Activated gamma-delta T cell treated with Interleukin-2 at 50 U/mL for 16 hours (primary cell): ENCODE results near the gene GCKR.

Source experiments
- DNase-seq: peaks from one replicate; pipeline ENCODE4 v3.0.0-alpha.2; 2020

GCKR gene, protein sequence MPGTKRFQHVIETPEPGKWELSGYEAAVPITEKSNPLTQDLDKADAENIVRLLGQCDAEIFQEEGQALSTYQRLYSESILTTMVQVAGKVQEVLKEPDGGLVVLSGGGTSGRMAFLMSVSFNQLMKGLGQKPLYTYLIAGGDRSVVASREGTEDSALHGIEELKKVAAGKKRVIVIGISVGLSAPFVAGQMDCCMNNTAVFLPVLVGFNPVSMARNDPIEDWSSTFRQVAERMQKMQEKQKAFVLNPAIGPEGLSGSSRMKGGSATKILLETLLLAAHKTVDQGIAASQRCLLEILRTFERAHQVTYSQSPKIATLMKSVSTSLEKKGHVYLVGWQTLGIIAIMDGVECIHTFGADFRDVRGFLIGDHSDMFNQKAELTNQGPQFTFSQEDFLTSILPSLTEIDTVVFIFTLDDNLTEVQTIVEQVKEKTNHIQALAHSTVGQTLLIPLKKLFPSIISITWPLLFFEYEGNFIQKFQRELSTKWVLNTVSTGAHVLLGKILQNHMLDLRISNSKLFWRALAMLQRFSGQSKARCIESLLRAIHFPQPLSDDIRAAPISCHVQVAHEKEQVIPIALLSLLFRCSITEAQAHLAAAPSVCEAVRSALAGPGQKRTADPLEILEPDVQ

DNA sequence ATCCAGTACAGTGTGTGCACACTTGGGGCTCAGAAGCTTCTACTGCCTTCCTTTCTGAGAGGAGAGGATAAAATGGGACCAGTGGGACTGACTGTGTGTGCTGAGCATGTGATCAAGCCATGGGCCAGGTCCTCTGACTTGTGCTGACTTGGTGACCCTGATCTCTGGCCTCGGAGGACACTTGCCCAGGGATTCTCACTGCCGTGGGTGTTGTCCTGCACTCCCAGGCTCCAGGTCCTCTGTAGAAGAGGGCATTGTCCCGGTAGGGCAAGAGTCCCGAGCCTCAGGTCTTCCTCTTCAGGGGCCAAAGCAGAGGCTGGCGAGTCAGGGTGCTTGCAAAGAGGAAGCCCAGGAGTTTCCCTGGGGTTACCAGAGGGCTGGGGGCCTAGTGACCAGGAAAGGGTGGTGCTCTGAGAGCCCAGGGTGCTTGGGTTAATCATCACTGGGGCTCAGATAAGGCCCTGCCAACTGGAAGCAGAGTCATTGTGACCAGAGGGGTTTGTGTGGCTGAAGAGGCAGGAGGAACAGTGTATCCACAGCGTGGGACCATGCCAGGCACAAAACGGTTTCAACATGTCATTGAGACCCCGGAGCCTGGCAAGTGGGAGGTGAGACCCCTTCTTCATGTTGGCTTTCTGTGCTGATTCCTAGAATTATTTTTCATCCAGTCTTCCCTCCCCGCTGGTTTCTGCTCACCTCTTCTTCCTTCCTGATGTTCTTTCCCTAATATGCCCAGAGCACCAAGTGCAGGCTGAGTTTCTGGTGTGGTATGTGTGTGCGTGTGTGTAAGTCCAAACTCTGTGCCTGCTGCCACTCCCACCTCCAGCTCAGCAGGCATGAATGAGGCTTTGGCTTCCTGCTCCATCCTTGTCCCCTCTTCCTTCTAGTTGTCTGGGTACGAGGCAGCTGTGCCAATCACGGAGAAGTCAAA lies at the start of gene GCKR:
TSS of gene GCKR (plus strand) at position 483 of the 931 bp plus-strand sequence. CDS start at position 549, 66 bp downstream.
- no peak for DNase-seq

DNA sequence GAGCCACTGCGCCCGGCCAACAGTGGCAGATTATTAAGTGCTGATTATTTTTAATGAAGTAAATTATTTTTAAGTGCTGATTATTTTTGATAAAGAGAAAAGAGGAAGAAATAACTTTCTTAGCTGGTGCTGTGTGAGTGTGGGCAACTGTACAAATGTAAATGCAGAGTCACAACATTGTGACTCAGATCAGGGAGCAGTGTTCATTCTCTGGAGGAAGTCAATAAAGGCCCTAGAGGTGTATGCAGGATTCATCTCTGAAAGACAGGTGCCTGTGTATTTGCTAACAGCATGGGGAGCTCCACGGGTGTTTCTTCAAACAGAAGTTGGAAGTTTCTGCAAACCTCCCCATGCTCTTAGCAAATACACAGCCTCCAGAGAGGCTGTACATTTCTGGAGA lies 48.3 kb upstream of the GCKR start:
- no peak for DNase-seq

DNA sequence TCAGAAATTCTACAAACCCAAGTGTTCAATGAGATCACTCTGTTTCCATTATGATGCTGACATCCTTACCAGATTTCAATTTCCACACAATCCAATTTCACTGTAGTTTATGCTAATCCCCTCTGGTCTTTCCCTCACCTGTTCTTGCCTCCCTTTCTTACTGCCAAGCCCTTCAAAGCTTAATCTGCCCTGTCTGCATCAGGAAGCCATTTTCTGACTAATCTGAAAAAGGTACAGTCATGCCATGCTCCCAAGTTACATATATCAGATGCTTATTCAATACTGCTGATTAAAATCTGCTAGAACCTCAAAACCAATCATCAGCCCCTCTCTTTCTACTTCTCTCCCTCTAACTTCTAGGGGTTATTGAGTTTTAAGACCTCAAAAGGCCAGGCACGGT lies 45.5 kb upstream of the GCKR start:
- DNase-seq = no peak

DNA sequence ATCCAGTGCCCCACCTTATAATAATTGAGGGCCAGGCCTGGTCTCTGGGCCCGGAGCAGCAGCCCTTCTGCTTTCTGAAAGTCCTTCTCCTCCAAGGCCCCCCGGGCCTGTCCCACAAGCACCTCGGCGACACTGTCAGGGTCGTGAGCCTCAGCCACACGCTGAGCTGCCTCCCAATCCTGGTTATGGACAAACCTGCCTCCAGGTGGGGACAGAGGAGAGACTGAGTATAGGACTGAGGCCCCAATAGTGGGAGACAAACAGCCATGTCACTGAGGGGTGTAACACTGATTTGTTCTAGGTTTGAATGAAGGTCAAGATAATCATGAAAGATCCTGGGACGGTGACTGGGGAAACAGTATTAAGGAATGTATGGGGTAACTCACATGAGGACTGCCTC lies 42.7 kb upstream of the GCKR start:
- DNase-seq = no peak

DNA sequence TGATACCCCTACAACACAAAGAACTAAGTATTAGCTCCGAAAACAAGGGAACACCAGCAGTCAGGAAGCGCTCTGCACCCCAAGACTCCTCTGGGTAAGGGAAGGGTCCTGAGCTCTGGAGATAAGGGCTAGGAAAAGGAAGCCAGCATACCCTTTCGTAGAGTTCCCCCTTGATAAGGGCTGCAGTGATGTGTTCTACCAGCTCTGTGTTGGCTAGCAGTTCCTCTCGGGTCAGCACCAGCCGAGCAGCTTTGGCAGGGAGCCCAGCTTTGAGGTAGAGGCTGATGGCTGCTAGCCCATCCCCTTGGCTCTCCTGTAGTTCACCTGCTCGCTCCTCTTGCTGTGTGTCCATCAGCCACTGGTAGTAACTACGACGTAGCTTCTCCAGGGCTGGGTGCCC lies 35.5 kb upstream of the GCKR start:
- DNase-seq = no peak

DNA sequence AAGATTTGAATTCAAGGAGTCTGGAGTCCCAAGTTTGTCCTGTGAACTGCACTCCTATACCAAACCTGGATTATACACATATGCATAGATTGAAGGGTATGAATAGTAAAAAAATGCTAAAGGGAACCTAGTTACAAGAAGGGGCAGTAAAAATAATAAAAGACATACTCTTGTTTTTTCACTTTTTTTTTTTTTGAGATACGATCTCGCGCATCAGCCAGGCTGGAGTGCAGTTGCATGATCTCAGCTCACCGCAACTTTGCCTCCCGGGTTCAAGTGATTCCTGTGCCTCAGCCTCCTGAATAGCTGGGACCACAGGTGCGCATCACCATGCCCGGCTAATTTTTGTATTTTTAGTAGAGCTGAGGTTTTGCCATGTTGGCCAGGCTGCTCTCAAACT lies 32.2 kb upstream of the GCKR start:
- DNase-seq = no peak

DNA sequence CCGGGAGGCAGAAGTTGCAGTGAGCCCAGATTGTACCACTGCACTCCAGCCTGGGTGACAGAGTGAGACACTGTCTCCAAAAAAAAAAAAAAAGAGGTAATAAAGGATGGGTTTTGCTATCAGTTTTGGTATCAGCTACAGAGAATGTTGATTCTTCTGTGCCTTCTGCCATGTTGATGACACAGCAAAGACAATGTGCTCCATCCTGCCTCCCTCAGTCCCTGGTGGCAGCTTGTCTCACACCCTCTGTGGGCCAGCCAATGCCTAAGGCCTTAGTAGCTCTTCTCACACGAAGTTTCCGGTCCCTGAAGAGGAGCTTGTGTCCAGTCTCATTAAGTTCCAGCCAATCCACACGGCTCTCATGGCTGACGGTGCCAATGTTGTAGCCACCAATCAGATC lies 24.7 kb upstream of the GCKR start:
- DNase-seq = no peak

DNA sequence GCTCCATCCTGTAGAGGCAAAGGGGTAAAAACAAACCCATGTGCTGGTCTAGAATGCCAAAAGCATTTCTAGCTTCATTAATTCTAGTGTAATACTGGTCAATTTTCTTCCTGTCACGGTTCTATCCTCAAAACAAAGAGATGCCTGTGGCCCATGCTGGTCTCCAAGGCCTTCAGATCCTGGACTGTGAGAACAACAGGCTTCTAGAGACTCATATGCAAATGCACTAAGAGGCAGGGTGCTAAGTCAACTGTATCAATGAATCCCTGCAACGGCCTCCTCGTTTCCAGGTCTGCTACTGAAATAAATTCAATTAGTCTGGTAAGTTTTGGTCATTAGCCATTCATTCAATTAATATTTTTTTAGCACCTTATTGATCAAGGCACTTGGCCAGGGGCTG lies 11.1 kb upstream of the GCKR start:
- DNase-seq = no peak

DNA sequence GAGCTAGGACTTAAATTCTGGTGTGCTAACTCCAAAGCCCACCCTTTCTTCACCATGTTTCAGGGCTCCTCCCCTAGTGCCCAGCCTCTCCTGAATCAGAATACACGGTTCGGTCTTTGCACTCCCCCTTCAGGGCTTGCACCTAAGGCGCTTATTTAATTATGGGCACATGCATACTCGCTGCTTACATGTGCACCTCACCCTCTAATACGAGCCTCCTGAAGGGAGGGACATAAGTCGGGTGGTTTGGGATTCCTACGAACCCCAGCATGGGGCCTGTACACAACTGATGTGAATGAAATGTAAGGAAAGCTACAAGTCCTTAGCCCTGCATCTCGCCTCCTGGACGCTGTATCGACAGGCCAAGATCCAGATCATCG lies 7.5 kb upstream of the GCKR start:
- DNase-seq = no peak

DNA sequence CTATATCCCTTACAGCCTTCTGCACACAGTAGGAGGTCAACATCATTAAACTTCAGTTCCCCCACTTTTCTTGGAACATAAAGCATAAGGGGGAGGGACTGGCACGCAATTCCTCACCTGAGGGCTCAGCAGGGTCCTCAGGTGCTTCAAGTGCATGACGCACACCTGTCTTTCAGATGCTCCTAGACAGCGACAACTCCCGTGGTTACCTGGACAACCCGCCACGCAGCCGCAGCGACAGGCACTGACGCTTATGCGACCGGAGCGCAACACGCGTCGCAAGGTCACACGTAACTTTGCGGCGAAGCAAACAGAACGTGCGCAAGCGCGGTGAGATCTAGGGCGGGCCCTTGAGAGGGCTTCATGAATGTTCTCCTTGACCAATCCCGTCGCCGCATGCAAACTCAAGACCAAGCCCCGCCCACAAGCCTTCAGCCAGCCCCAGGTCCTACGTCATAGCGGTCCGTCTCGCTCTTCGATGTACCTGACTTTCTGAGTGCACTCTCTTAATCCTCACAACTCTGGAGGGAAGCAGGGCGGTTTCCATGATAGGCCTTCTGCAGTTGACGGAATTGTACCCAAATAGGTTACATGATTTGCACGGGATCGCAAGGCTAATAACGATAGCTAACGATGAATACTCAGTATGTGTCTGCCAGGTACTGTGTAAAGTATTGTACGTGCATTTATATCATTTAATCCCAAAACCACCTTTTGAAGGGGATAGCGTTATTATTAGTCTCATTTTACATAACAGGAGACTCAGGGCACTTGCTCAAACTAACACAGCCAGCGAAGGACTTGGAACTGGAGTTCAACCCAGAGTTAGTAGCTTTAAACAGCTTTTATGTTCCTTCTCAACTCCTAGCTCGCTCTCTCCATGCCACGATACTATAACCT lies 6.9 kb upstream of the GCKR start, which contains the start of gene IFT172:
TSS of gene IFT172 (minus strand) at position 246 of the 900 bp plus-strand sequence. CDS start at position 156, 90 bp downstream.
- peak; percentile 99 for DNase-seq

DNA sequence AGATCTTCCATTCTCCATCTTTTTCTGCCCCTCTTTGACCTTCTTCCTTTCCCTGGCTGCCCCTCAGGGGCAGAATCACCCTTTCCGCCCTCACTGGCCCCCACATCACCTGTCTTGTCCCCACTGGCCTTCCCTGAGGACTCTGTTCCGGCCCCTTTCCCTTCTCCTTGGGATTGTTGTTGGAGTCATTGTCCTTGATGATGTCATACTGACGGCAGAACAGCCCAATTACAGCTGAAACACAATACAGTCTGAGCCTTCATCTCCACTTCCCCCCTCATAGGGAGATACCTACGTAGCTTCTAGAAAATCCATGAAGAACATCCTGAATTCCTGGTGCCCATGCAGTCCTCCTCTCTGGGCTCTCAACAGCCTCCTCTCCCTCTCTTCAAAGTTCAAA lies 4.1 kb upstream of the GCKR start:
- no peak for DNase-seq

DNA sequence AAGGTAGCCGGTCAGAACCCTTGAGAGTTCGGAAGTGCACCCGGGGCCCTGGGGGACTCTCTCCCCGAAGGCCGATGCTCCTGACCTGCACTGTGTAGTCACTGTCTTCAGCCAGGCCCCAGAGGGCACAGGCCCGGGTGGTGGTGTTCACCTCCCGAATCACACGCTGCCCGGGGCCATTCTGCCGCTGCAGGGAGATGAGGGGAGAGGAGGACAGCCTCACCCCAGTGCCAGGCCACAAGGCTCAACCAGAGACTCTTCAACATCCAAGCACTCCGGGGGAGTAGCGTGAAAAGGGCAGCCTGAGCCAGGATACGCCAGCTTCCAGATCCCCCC lies 2.7 kb upstream of the GCKR start:
- no peak for DNase-seq

DNA sequence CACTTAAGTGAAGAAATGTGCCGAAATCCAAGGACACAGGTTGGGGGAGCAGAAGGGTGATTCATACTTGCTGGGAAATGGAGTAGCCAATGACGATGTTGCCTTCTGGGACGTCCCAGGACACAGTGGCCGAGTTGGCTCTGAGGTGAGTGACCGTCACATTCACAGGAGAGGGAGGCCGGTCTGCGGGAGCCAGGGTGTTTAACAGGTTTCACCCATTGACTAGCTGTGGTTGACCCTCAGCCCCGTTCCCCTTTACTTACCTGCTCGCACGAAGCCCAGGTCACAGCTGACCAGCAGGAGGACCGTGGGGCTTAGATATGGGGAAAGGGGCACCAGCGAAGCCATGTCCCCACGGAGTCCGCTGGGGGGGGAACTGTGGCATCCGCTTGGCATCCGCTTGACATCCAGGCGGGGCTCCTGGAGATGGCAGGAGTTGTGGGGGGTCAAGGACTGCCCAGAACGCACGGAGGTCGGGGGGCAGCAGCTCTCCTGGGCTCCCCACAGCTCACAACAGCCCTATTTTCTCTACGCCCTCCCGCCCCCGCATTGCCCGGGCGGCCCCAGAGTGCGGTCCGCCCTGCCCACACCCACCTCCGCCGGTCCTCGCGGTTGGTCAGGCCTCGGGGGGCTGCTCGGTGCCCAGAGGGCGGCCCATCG lies 2.2 kb upstream of the GCKR start:
- DNase-seq = no peak

DNA sequence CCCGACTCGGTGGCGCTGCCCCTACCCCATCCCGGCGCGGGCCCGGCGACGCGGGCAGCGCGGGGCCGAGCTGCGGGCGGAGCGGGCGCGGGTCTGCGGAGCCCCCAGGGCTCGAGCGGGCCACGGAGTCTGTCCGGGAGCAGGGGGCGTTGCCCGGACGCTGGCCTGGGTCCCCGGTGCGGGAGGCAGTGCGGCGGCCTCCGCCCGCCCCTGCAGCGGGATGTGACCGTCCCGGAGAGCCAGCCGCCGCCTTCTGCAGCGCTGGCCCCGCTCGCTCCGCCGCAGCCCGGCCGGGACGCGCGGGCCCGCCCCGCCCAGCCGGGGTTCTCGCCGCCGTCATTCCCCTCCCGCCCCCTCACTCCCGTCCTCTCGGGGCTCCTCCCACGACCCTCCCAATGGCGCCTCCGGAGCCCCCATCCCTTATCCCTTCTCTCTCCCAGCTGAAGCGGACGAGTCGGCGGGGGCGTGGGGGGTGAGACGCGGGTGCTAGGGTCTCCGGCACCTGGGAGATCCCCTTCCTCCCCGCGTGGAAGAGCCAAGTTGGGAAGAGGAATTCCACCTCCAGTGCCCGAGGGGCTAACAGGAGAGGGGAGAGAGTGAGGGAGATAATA lies 1.6 kb upstream of the GCKR start, which contains the start of gene FNDC4:
TSS of gene FNDC4 (minus strand) at position 257 of the 611 bp plus-strand sequence. CDS start 521 bp downstream, outside the sequence.
- DNase-seq = no peak

DNA sequence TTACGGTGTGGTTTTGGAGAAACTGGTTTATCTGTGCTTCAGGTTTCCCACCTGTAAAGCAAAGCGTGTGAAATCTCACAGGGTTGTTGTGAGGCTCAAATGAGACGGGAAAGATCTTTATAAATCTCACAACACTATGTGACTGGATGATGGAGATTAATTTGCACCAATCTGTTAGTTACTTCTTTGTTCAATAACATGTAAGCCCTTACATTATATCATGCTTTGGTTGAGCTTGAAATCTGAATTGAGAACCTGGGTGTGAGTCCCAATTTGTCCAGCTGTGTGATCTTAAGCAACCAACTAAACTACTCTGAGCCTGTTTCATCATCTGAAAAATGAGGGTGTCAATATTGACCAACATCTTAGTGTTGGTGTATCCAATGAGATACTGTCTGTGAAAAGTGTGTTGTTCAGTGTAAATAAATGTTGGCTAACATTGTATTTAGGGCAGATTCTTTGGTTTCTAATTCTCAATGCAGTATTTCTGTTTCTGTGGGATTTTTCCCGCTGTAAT lies 741 bp upstream of the GCKR start:
- no peak for DNase-seq

DNA sequence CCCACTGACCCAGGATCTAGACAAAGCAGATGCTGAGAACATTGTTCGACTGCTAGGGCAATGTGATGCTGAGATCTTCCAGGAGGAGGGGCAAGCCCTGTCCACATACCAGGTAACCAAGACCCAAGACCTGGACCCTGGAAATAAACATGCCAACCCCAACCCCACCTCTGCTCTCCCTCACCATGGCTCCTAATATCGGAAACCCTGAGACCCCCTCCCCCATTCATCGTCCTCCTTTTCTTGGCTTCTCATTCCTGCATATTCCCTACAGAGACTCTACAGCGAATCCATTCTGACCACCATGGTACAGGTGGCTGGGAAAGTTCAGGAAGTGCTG lies 619 bp downstream of the GCKR start:
- no peak for DNase-seq

DNA sequence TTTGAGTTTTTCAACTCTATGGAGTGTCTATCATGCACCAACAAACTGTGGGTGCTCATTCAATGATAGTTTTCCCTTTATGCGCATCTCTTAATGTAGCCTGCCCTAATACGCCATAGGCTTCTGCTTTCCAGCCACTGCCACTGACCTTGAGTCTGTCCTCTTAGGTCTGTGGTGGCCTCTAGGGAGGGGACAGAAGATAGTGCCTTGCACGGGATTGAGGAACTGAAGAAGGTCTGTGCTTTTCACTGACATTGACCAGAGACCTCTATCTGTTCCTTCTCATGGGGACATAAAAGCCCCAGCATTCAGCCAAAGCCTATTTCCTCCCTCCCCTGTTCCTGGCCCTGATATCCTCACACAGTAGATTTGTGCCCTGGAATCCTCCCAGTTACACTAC lies 2.3 kb downstream of the GCKR start:
- DNase-seq = no peak

DNA sequence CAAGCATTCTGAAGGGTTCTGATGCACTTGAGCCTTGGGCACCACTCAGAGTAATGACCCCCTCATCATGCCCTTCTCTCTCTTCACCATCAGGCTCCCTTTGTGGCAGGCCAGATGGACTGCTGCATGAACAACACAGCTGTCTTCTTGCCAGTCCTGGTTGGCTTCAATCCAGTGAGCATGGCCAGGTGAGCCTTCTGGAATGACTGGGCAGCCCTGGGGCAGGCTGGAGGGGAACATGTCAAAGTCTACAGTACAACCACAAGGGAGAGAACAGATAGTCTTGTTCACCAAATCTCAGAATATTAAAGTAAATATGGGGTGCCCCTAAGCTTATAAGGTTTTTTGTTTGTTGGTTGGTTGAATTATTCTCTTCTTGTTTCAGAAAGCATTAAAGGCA lies 4.4 kb downstream of the GCKR start:
- DNase-seq = no peak

DNA sequence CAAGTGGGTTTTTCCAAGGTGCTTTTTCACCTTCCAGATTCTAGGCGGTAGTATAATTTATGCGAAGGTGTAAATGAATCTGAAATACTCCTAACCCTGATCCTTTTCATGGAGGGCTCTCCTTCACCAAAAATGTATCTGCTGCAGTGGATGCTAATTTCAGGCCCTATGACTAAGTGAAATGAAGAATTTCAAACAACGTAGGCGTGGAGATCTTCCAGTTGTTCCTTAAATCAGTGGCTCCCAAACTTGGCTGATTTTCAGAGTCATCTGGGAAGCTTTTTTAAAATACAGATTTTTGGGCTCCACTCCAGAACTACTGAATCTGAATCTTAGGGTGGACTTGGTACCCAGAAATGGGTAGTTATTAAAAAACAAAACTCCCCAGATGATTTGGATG lies 5.5 kb downstream of the GCKR start:
- no peak for DNase-seq

DNA sequence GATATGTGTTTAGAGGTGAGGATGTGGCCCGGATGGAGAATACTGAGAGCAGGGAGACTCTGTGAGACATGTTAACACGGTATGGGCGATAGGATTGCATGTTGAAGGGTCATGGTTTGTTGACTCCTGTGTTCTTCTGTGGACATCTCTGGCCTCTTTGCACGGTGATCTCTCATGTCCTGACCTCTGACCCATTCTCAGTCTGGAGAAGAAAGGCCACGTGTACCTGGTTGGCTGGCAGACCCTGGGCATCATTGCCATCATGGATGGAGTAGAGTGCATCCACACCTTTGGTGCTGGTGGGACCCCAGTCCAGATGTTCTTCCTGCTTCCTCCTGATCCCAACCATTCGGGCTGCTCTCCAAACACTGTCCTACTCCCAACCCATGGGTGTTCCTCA lies 9.9 kb downstream of the GCKR start:
- DNase-seq = no peak

DNA sequence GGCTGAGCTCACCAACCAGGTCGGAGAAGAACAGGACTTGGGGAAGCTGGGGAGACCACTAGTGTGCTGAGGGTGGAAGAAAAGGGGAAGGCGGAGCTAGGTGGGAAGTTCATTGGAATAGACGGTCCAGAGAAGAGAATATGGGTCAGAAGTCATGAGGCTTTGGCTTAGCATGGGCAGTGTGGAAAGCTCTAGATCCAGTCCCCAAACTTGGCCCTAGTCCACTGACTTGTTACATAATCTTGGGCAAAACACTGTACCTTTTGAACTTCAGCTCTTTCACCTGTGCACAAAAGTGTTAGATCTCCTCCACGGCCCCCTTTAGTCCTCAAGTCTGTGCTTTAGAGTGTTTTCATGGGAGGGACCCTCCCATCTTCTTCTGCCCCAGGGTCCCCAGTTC lies 10.7 kb downstream of the GCKR start:
- DNase-seq = no peak
